ENCODE measurements around the gene NINJ1. TPM values are rescaled to one million over a fixed set of nuclear protein-coding genes. Genes with fewer than 3 reads are reported as not detected.

Gene NINJ1
- total and polyA plus RNA-seq, 2 donors (not counting 3 experiments of a cell fraction or from before 2014, with no cell fraction given), result 31.5 to 57.7 TPM

DNA sequence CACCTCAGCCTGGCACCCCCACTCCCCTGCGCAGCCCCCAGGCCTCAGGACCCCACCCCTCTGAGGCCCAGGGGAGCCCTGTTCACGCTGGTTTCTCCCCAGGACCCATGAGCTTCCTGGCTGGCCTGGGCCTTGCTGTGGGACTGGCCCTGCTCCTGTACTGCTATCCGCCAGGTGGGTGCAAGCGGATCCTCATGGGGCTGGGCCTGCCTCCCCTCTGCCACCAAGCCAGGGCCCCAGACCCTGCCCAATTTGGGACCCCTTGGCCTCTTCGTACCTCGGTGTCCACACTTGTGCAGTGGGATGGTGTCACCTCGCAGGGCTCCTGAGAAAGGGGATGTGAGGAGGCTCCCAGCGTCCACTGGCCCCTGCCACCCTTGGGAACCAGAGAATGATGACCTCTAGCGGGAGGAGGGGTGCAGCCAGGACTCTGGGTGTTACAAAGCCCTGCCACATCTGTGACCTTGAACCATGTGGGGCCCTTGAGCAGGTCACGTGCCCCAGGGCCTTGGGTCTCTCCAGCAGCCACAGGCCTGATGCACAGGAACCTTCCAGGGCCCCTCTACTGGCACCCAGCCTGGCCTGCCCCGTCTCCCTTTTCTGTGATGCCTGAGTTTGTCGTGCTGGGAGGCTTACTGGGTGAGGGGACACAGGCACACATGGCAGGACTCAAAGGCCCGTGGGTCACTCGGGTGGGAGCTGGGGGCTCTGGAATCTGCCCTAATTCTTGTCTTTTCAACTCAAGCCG is 21.8 kb downstream of the NINJ1 start:
- Histone ChIP-seq H3K27ac (ENCODE audit: insufficient read depth, low read depth, low read length) (no peak overlapping the region), H3K4me2 (ENCODE audit: insufficient read depth, low read length) (no peak overlapping the region), H3K4me3 (replicated peaks in 1 of 3; ENCODE audit: insufficient read depth in 1 of 3, low read depth in 1 of 3, low read length in 3 of 3) (no peak overlapping the region), H3K79me2 (ENCODE audit: control insufficient read depth, insufficient read depth, low read length) (peaks cover 12% of the 10 kb centered on the region), H2AFZ (ENCODE audit: low read depth, low read length) (no peak overlapping the region), H3K27me3 (ENCODE audit: control insufficient read depth in 2 of 2, insufficient read depth in 2 of 2, low read length in 2 of 2) (no peaks in the 10 kb centered on the region), H3K4me1 (ENCODE audit: control insufficient read depth, extremely low read depth, insufficient read depth, low read length) (no peaks in the 10 kb centered on the region), H4K20me1 (replicated peaks; ENCODE audit: control insufficient read depth, extremely low read depth, insufficient read depth, low read length) (peaks cover 2% of the 10 kb centered on the region), H3K36me3 (ENCODE audit: control insufficient read depth in 2 of 2, extremely low read depth in 1 of 2, insufficient read depth in 2 of 2, low read length in 2 of 2) (peaks cover 8 to 29% of the 10 kb centered on the region in 2 experiments), H3K9me3 (replicated peaks; ENCODE audit: control insufficient read depth, insufficient read depth, low read length) (no peaks in the 10 kb centered on the region), H3K9me1 (replicated peaks; ENCODE audit: control insufficient read depth, extremely low read depth, insufficient read depth, low read length) (no peaks in the 10 kb centered on the region), H3K9ac (replicated peaks; ENCODE audit: extremely low read depth, insufficient read depth, low read length) (no peak overlapping the region)
- FAIRE-seq (no peak), DNase-seq (ENCODE audit: low read depth, low spot score) (no peak)
- ChIA-PET POLR2A (no interaction called here), CTCF (interaction anchor here (1.1 kb wide), 1 partner anchor 42 kb away, joined by 3 read pairs; no protein-coding TSS in a partner anchor)
- intact Hi-C loops (cut with micrococcal nuclease) (no loop called here), dilution Hi-C loops (cut with MboI; ENCODE audit: extremely low pct_ligation_motif_present, low sequenced_read_pairs) (no loop called here)
- BruUV-seq (replicated peaks), result no TSS peak
- TF ChIP-seq GATA2 (IDR thresholded peaks at IDR 0.05; ENCODE audit: insufficient read depth, insufficient read length, low read depth, low read length), result no peak
- no peak for TF ChIP-seq JUN (IDR thresholded peaks at IDR 0.05; ENCODE audit: borderline replicate concordance, insufficient read depth, insufficient read length, low read depth)
- TF ChIP-seq FOS (IDR thresholded peaks at IDR 0.05; ENCODE audit: borderline replicate concordance, insufficient read depth, low read length), result no peak
- TF ChIP-seq, protein P1, sequence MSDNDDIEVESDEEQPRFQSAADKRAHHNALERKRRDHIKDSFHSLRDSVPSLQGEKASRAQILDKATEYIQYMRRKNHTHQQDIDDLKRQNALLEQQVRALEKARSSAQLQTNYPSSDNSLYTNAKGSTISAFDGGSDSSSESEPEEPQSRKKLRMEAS (IDR thresholded peaks at IDR 0.05; ENCODE audit: insufficient read depth, insufficient read length), result no peak
- TF ChIP-seq EZH2 (IDR thresholded peaks at IDR 0.05; ENCODE audit: borderline replicate concordance, low read depth, low read length, severe bottlenecking), result no peak
- no peak for TF ChIP-seq CTCF (IDR thresholded peaks at IDR 0.05; ENCODE audit: extremely low read depth in 1 of 2, insufficient read depth in 1 of 2, low read depth in 1 of 2, low read length in 2 of 2)
